HL-60 (cell line): ENCODE results near the gene PILRB.

Experiments
- CTCF ChIP-seq: IDR thresholded peaks from one replicate; pipeline ENCODE4 v1.5.1; 2011; ENCODE audit warnings: low read length, control low read depth, inconsistent platforms; ENCODE audit not compliant: insufficient read depth
- GABPA ChIP-seq: IDR thresholded peaks from 2 replicates; pipeline ENCODE4 v1.6.1; 2012; ENCODE audit warnings: low read depth
- POLR2AphosphoS5 ChIP-seq: IDR thresholded peaks from 2 replicates; pipeline ENCODE4 v1.6.1; 2012; ENCODE audit warnings: low read depth
- REST ChIP-seq: IDR thresholded peaks from 2 replicates; pipeline ENCODE4 v1.6.1; 2012; ENCODE audit warnings: low read depth; ENCODE audit not compliant: insufficient replicate concordance
- SPI1 ChIP-seq: IDR thresholded peaks from 2 replicates; pipeline ENCODE4 v1.6.1; 2012; ENCODE audit warnings: low read depth, mild to moderate bottlenecking, borderline replicate concordance

- TF ChIP-seq CTCF (no peak), POLR2AphosphoS5 (no peak), REST (no peak), GABPA (no peak), SPI1 (no peak)
Observed at GRCh38 chr7:100367676-100368613, 10.0 kb downstream of the PILRB start.
